Kasumi-1 (cell line): ENCODE data around the gene TAP2.
A peak's percentile ranks its signal among the peaks of the same experiment; 100 is the strongest.

Experiments
- DNase-seq, 2 experiments: peaks; one replicate each; lab custom pipeline; 2025; lab: John Stamatoyannopoulos, UW

TAP2 gene

GRCh38 chr6:32854376-32855178 lies 16.0 kb upstream of the TAP2 start:
- DNase-seq, result no peak

- peak; percentile 90 to 92 for DNase-seq
Measured at GRCh38 chr6:32853541-32854375, 15.2 kb upstream of the TAP2 start, which contains the start of the genes PSMB9 and TAP1. Gene PSMB9, plus strand, starts transcription at chr6:32854192. Its CDS starts 38 bp downstream, at chr6:32854230. Gene TAP1, minus strand, starts transcription at chr6:32853704. Its CDS starts 68 bp downstream, at chr6:32853636.

- peak in 1 of 2 experiments; percentile 20 for DNase-seq
Measured at GRCh38 chr6:32852844-32853540, 14.5 kb upstream of the TAP2 start.

- DNase-seq, result no peak
Measured at GRCh38 chr6:32852018-32852843, 13.7 kb upstream of the TAP2 start.

- no peak for DNase-seq
Measured at GRCh38 chr6:32851025-32851424, 12.5 kb upstream of the TAP2 start.

GRCh38 chr6:32849126-32849525 lies 10.6 kb upstream of the TAP2 start:
- DNase-seq, result no peak

- DNase-seq, result no peak
Measured at GRCh38 chr6:32847795-32848194, 9.3 kb upstream of the TAP2 start.

GRCh38 chr6:32847004-32847403 lies 8.5 kb upstream of the TAP2 start:
- no peak for DNase-seq

GRCh38 chr6:32845384-32845884 lies 6.9 kb upstream of the TAP2 start:
- peak; percentile 23 to 40 for DNase-seq

- no peak for DNase-seq
Measured at GRCh38 chr6:32844839-32845383, 6.4 kb upstream of the TAP2 start.

- peak; percentile 87 to 92 for DNase-seq
Measured at GRCh38 chr6:32843979-32844838, 5.7 kb upstream of the TAP2 start, which contains the start of gene PSMB8. Gene PSMB8, minus strand, starts transcription at chr6:32844047. Its CDS starts 51 bp downstream, at chr6:32843996.

- DNase-seq, result no peak
Measured at GRCh38 chr6:32843331-32843978, 4.9 kb upstream of the TAP2 start.

GRCh38 chr6:32842690-32843089 lies 4.2 kb upstream of the TAP2 start:
- DNase-seq, result no peak

GRCh38 chr6:32842021-32842650 lies 3.6 kb upstream of the TAP2 start:
- no peak for DNase-seq

- DNase-seq, result no peak
Measured at GRCh38 chr6:32840604-32841246, 2.2 kb upstream of the TAP2 start.

GRCh38 chr6:32839356-32839755 lies 817 bp upstream of the TAP2 start:
- DNase-seq, result no peak

- DNase-seq, result no peak
Measured at GRCh38 chr6:32837651-32838113, 857 bp downstream of the TAP2 start.

GRCh38 chr6:32836873-32837272 lies 1.7 kb downstream of the TAP2 start:
- DNase-seq, result no peak
